Esophagus squamous epithelium (tissue), 5 donors: ENCODE data around the gene NUCB2. TPM values are rescaled to one million over a fixed set of nuclear protein-coding genes. Genes with fewer than 3 reads are reported as not detected.

Experiments
- DNase-seq: peaks from one replicate; lab custom pipeline; 2025; lab: John Stamatoyannopoulos, UW
- H3K27ac ChIP-seq, 4 donors: fragments of 200-600 bp; sonication (generic); one replicate each; pipeline ENCODE4 v1.5.1; 2016 to 2019; ENCODE audit warnings: mild to moderate bottlenecking in 1 of 4
- H3K27me3 ChIP-seq, 4 donors: fragments of 200-600 bp; sonication (generic); 1 replicate in 3 of 4; 2 replicates in 1 of 4; pipeline versions ENCODE4 v1.5.1 to v1.6.0; 2017 to 2021; ENCODE audit warnings: antibody characterized with exemption in 1 of 4
- H3K36me3 ChIP-seq, 3 donors: fragments of 200-600 bp; sonication (generic); one replicate each; pipeline ENCODE4 v1.5.1; 2016 to 2019
- H3K4me1 ChIP-seq, 3 donors: fragments of 200-600 bp; sonication (generic); one replicate each; pipeline ENCODE4 v1.5.1; 2017 to 2019
- H3K4me3 ChIP-seq, 4 donors: fragments of 200-600 bp; sonication (generic); 1 replicate in 3 of 4; 2 replicates in 1 of 4; pipeline ENCODE4 v1.5.1; 2016 to 2019; ENCODE audit warnings: mild to moderate bottlenecking in 2 of 4, moderate library complexity in 1 of 4
- H3K9me3 ChIP-seq, 3 donors: fragments of 200-600 bp; sonication (generic); one replicate each; pipeline ENCODE4 v1.5.1; 2016 to 2019
- CTCF ChIP-seq, 6 experiments: fragments of 450-650 bp in 4 of 6; fragments of 200-600 bp in 2 of 6; sonication (generic) in 2 of 6; IDR thresholded peaks; one replicate each; pipeline ENCODE4 v1.5.1; 2016 to 2019; ENCODE audit warnings: antibody characterized with exemption in 6 of 6, mild to moderate bottlenecking in 4 of 6, moderate library complexity in 4 of 6
- POLR2A ChIP-seq, 4 donors: fragments of 450-650 bp; IDR thresholded peaks; one replicate each; pipeline ENCODE4 v1.6.1; 2017; ENCODE audit warnings: antibody characterized with exemption in 4 of 4, mild to moderate bottlenecking in 4 of 4, moderate library complexity in 3 of 4
- WGBS, 2 donors: methylation state at CpG; one replicate each; pipeline ENCODE4 v1.1.5; 2018; 5-methylcytosine and 5-hydroxymethylcytosine counted together
- intact Hi-C: fragments of 100-400 bp; cut with DNase I; formaldehyde crosslinking; loops from one replicate; pipeline ENCODE4 v1.15.0; 2022
- total RNA-seq, 4 donors: library from RNA; depleted of rRNA; stranded (reverse); fragments of >200 nt; gene quantifications; one replicate each; pipeline ENCODE4 v1.1.0, GENCODE V29; 2016
- donor health status: DM: yes; HTN: yes; CAD: no.

NUCB2 gene
- total RNA-seq, 4 donors from 2014 or later, result 69.4 to 152 (median 82.2) TPM

DNA sequence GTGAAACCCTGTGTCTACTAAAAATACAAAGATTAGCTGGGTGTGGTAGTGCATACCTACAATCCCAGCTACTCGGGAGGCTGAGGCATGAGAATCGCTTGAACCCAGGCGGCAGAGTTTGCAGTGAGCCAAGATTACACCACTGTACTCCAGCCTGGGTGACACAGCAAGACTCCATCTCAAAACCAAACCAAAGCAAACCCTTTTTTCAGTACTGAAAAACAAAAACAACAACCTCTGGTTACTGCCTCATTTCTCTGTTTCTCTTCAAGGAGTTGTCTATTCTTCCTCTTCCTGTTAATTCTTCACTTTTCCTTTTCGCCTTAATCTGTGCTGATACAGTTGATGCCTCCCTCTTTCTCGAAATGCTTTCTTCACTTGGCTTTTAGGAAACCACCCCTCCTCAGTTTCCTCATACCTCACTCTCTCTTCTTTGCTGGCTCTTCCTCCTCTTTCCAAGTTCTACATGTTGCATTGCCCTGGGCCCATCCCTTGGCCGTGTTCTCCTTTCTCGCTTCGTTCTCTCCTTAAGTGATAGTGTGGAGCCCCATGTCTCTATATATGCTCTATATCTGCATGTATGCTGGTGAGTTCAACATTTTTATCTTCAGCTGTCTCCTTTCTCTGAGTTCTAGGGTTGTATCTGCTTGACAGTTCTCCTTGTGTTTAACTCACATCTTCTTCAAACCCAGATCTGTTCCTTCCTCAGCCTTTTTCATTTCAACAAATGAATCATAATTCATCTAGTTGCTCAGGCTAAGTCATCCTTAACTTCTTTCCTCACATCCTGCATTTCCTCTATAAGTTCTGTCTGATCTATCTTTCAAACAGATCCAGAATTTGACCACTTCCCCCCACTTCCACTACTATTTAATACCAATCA is 37.1 kb downstream of the NUCB2 start:
- H3K27ac ChIP-seq, result no peak overlapping the region
- intact Hi-C loops, result no loop called here

GRCh38 chr11:17314232-17314547 is 37.7 kb downstream of the NUCB2 start:
- Histone ChIP-seq H3K27me3 (no peaks in the 10 kb centered on the region), H3K4me1 (no peaks in the 10 kb centered on the region), H3K36me3 (peaks cover 0 to 96% (median 0%) of the 10 kb centered on the region in 3 donors), H3K9me3 (no peaks in the 10 kb centered on the region), H3K4me3 (no peak overlapping the region), H3K27ac (no peak overlapping the region)
- WGBS, 2 donors, result 36 to 52% methylated on average over 1 of the region's 1 CpG
- no peak for DNase-seq
- TF ChIP-seq POLR2A (IDR thresholded peaks at IDR 0.05), result no peak
- TF ChIP-seq CTCF (IDR thresholded peaks at IDR 0.05), result no peak
- intact Hi-C loops, result no loop called here

More for the DNA sequence above, 37.1 kb downstream of the NUCB2 start:
- Histone ChIP-seq H3K27me3 (no peaks in the 10 kb centered on the region), H3K4me1 (no peaks in the 10 kb centered on the region), H3K36me3 (peaks cover 0 to 96% (median 2%) of the 10 kb centered on the region in 3 donors), H3K9me3 (no peaks in the 10 kb centered on the region), H3K4me3 (no peak overlapping the region)
- TF ChIP-seq POLR2A (IDR thresholded peaks at IDR 0.05) (no peak), CTCF (IDR thresholded peaks at IDR 0.05) (no peak)
- WGBS, 2 donors, result 86 to 93% methylated on average over 8 of the region's 8 CpGs
- no peak for DNase-seq

DNA sequence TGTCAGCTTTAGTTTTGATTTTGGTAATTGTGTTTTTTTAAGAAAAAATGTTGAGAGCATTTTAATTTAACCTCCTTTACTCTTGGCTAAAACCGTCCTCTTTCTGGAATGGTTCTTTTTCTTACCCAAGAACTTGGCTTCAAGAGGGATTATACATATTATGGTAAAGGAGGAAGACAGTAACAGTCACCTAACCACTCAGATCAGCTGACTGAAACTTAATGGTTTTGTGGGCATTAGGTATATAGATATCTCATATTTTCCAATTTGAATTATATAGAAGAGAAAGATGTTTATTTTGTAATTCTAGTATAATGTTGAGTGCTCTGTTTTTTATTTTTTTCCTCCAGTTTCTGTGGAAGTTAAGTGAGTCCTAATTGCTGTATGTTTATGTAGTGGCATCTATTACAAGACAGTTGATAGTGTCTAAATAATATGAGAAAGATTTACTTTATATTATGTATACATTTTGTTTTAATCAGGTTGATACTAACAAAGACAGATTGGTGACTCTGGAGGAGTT is 38.4 kb downstream of the NUCB2 start:
- Histone ChIP-seq H3K36me3 (peaks cover 0 to 96% (median 0%) of the 10 kb centered on the region in 3 donors), H3K9me3 (no peaks in the 10 kb centered on the region), H3K4me3 (no peak overlapping the region), H3K27ac (no peak overlapping the region), H3K27me3 (no peaks in the 10 kb centered on the region), H3K4me1 (no peaks in the 10 kb centered on the region)
- WGBS, 2 donors, result 81 to 91% methylated on average over 1 of the region's 1 CpG
- no peak for DNase-seq
- intact Hi-C loops, result no loop called here
- TF ChIP-seq CTCF (IDR thresholded peaks at IDR 0.05) (no peak), POLR2A (IDR thresholded peaks at IDR 0.05) (no peak)

DNA sequence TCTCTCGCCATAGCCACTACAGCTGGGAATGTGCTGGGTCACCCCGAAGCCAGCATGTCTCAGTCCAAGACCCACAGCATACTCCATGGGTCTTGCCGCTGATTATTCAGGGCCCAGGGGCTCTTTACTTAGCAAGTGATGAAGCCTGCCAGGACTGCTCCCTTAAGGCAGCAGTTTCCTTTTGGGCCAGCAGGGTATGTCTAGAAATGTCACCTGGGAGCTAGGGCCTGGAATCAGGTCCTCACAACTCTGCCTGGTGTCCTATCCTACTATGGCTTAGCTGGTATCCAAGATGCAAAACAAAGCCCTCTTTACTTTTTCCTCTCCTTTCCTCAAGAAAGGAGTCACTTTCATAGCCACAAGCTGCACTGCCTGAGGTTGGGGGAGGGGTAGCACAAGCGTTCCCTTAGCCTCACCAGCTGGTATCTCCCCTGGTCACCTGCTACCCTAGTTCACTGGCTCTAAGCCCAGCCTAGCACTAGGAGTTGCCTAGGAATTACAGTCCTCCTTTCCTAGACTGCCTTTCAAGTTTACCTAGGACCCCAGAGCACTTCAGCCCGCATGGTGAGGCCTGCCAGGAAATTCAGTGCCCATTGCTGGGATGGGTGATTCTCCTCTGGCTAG is 52.4 kb downstream of the NUCB2 start:
- DNase-seq, result no peak
- peak in 1 of 6 experiments; percentile 6 for TF ChIP-seq CTCF (IDR thresholded peaks at IDR 0.05)
- no peak for TF ChIP-seq POLR2A (IDR thresholded peaks at IDR 0.05)
- 86 to 89% methylated on average over 1 to 3 of the region's 5 CpGs for WGBS, 2 donors
- Histone ChIP-seq H3K36me3 (peaks cover 0 to 83% (median 0%) of the 10 kb centered on the region in 3 donors), H3K27me3 (no peaks in the 10 kb centered on the region), H3K4me1 (no peaks in the 10 kb centered on the region), H3K4me3 (no peak overlapping the region), H3K27ac (no peak overlapping the region), H3K9me3 (no peaks in the 10 kb centered on the region)
- intact Hi-C loops, result no loop called here

DNA sequence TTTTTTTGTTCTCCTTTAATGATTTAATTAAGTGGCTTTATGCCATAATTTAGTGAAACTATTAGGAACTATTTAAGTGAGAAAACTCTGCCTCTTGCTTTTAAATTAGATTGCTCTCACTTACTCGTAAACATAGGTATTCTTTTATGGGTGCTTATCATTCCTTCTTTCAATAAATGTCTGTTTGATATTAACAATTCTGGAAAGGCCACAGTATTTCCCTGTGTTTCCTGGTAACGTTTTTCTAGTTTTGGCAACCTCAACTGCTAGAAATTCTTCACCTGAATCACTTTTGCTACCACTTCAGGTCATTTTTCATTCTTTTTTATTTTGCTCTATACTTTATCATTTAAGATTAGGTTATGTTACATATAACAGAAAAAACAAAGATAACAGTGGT is 55.1 kb downstream of the NUCB2 start:
- H3K9me3 ChIP-seq, result no peaks in the 10 kb centered on the region

More for the DNA sequence above, 55.1 kb downstream of the NUCB2 start:
- Histone ChIP-seq H3K27me3 (no peaks in the 10 kb centered on the region), H3K36me3 (peaks cover 0 to 85% (median 0%) of the 10 kb centered on the region in 3 donors), H3K4me3 (no peak overlapping the region), H3K4me1 (no peaks in the 10 kb centered on the region), H3K27ac (no peak overlapping the region)
- intact Hi-C loops, result no loop called here
- TF ChIP-seq POLR2A (IDR thresholded peaks at IDR 0.05) (no peak), CTCF (IDR thresholded peaks at IDR 0.05) (no peak)
- 74 to 78% methylated on average over 2 of the region's 2 CpGs for WGBS, 2 donors
- DNase-seq, result no peak
